ENCODE measurements around the gene LYRM7.

DNA sequence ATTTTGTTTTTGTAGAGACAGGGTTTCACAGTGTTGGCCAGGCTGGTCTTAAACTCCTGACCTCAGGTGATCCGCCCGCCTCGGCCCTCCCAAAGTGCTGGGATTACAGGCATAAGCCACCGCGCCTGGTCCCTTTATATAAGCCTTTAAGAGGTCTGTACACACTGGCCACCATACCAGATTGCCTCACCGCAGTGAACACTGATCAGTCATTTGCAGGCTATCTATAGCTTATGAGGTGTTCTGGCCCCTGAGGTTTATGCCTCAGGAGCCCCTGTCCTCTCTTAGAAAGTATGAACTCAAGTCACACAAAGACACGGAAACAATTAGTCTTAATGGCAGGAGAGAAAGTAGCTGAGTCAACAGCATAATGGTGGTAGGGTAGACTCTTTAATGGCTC lies 20.3 kb upstream of the LYRM7 start:
- TF ChIP-seq, protein P1, sequence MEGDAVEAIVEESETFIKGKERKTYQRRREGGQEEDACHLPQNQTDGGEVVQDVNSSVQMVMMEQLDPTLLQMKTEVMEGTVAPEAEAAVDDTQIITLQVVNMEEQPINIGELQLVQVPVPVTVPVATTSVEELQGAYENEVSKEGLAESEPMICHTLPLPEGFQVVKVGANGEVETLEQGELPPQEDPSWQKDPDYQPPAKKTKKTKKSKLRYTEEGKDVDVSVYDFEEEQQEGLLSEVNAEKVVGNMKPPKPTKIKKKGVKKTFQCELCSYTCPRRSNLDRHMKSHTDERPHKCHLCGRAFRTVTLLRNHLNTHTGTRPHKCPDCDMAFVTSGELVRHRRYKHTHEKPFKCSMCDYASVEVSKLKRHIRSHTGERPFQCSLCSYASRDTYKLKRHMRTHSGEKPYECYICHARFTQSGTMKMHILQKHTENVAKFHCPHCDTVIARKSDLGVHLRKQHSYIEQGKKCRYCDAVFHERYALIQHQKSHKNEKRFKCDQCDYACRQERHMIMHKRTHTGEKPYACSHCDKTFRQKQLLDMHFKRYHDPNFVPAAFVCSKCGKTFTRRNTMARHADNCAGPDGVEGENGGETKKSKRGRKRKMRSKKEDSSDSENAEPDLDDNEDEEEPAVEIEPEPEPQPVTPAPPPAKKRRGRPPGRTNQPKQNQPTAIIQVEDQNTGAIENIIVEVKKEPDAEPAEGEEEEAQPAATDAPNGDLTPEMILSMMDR (IDR thresholded peaks at IDR 0.05), result no peak
- no peak for TF ChIP-seq POLR2A (IDR thresholded peaks at IDR 0.05; ENCODE audit: low read depth)

Measured in esophagus muscularis mucosa (tissue), 3 donors.